ENCODE measurements around the gene SMG6. TPM values are rescaled to one million over a fixed set of nuclear protein-coding genes. Genes with fewer than 3 reads are reported as not detected.

Gene SMG6
- total and polyA plus RNA-seq, 2 donors (not counting 1 experiment from before 2014, with no cell fraction given): 10.6 to 35.5 TPM

- peak; percentile 13 for TF ChIP-seq CTCF (IDR thresholded peaks at IDR 0.05)
- TF ChIP-seq EZH2 (IDR thresholded peaks at IDR 0.05; ENCODE audit: borderline replicate concordance, insufficient read depth, low read depth, low read length, poor library complexity, severe bottlenecking): peak; percentile 71
- intact Hi-C loops (cut with micrococcal nuclease): loop anchor here (2.0 kb wide), 1 partner anchor 15 kb away; no protein-coding TSS in a partner anchor
- peak; percentile 48 for DNase-seq
- CTCF ChIA-PET: interaction anchor here (1.3 to 1.7 kb wide), 4 partner anchors 29 to 309 kb away, joined by 3 to 6 read pairs (median 4); partner anchors contain the start of gene HIC1
- H3K4me1 Mint-ChIP-seq: peaks cover 31% of the 10 kb centered on the region
- Histone ChIP-seq H3K9me3 (ENCODE audit: control extremely low read depth in 1 of 3, control insufficient read depth in 2 of 3, insufficient read depth in 1 of 3, low read length in 2 of 3) (peaks cover 0 to 17% (median 0%) of the 10 kb centered on the region in 3 donors), H3K4me3 (ENCODE audit: control extremely low read depth in 1 of 5, extremely low read depth in 1 of 5, insufficient read depth in 1 of 5, low read depth in 2 of 5, low read length in 4 of 5) (peak overlapping the region in 4 of 5 experiments; percentile 24 to 68 (median 54)), H4K20me1 (ENCODE audit: control insufficient read depth, insufficient read depth, low read length, poor library complexity, severe bottlenecking) (peaks cover 14% of the 10 kb centered on the region), H3K4me1 (ENCODE audit: control insufficient read depth in 2 of 2, insufficient read depth in 2 of 2, low read length in 2 of 2) (peaks cover 41 to 43% of the 10 kb centered on the region in 2 donors), H3K9ac (ENCODE audit: low read length) (peak overlapping the region; percentile 67), H3K36me3 (replicated peaks in 1 of 2; ENCODE audit: control extremely low read depth in 1 of 2, control insufficient read depth in 1 of 2, extremely low read depth in 1 of 2, insufficient read depth in 2 of 2, low read length in 1 of 2) (no peaks in the 10 kb centered on the region), H3K79me2 (ENCODE audit: control insufficient read depth, insufficient read depth, low read length) (peaks cover 1% of the 10 kb centered on the region), H3K27ac (ENCODE audit: low read length in 2 of 2) (no peak overlapping the region), H2AFZ (ENCODE audit: insufficient read depth, low read depth, low read length, poor library complexity, severe bottlenecking) (peak overlapping the region; percentile 71), H3K4me2 (replicated peaks; ENCODE audit: low read depth, low read length, poor library complexity, severe bottlenecking) (peak overlapping the region; percentile 96), H3K27me3 (replicated peaks in 1 of 4; ENCODE audit: control extremely low read depth in 1 of 4, control insufficient read depth in 3 of 4, insufficient read depth in 4 of 4, low read length in 3 of 4) (peaks cover 0 to 61% (median 22%) of the 10 kb centered on the region in 4 experiments)
- peak overlapping the region; percentile 85 for H3K4me3 Mint-ChIP-seq
- peaks cover 34% of the 10 kb centered on the region for H3K27me3 Mint-ChIP-seq
- no peak overlapping the region for H3K27ac Mint-ChIP-seq
- POLR2A ChIA-PET: interaction anchor here (0.6 to 0.7 kb wide), 2 partner anchors 12 to 701 kb away, joined by 3 to 4 read pairs; no protein-coding TSS in a partner anchor
- 2% methylated on average over 48 of the region's 55 CpGs for WGBS (ENCODE audit: insufficient coverage)
- no peak for ATAC-seq (ENCODE audit: low read depth)
- H3K9me3 Mint-ChIP-seq (ENCODE audit: insufficient read depth): no peaks in the 10 kb centered on the region
These were observed 277.8 kb downstream of the SMG6 start for GRCh38 chr17:2025622-2026309.

All from B cell (primary cell).